OCI-LY3 (cell line): ENCODE measurements around the gene WWTR1.

Experiments used
- CTCF ChIP-seq: fragments of 200-600, 300-600 bp; sonication (generic); IDR thresholded peaks from 2 replicates; pipeline ENCODE4 v1.5.1; 2014; ENCODE audit warnings: antibody characterized with exemption, low read length, low read depth
- EZH2phosphoT487 ChIP-seq: fragments of 200-600 bp; shearing (Covaris generic); IDR thresholded peaks from 2 replicates; pipeline ENCODE4 v1.6.1; 2018; ENCODE audit warnings: antibody characterized with exemption, mixed run types, low read depth

DNA sequence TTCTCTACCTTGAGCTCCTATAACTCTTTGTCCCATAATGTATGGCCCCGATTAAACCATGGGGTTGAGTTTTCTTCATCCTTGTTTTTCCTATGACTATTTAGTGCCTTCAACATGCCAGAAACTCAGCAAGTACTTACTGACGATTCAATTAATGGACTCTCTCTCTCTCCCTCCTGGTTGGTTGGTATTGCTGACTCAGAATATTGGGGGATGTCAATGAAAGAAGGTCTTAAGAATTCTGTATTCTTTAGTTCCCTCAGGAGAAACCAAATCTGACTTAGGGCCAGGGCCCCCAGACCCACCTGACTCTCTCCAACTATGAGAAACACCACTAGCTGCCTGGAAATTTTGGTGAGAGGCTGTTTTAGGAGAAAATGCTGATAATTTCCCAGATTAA lies 142.6 kb downstream of the WWTR1 start:
- TF ChIP-seq EZH2phosphoT487: no peak
- no peak for TF ChIP-seq CTCF
